H1 (cell line): Measurements from ENCODE around the gene OSBP2. TPM values are rescaled to one million over a fixed set of nuclear protein-coding genes. Genes with fewer than 3 reads are reported as not detected.

Experiments used
- ASH2L ChIP-seq: fragments of 200-600, 300-600 bp; sonication (generic); IDR thresholded peaks from one replicate; pipeline ENCODE4 v1.7.1; 2017; ENCODE audit warnings: low read length
- KDM5A ChIP-seq: fragments of 200-600 bp; IDR thresholded peaks from 2 replicates; pipeline ENCODE4 v1.7.1; 2012; ENCODE audit warnings: mild to moderate bottlenecking, low read length, inconsistent platforms, mixed read lengths
- NANOG ChIP-seq: IDR thresholded peaks from 2 replicates; pipeline ENCODE4 v1.6.1; 2011; ENCODE audit warnings: low read length, low read depth, mild to moderate bottlenecking, inconsistent platforms; ENCODE audit not compliant: insufficient read depth, poor library complexity, severe bottlenecking
- POLR2AphosphoS5 ChIP-seq: IDR thresholded peaks from 2 replicates; pipeline ENCODE4 v1.6.1; 2011; ENCODE audit warnings: low read depth, low read length
- RAD21 ChIP-seq, 2 experiments: IDR thresholded peaks in 1 of 2; conservative IDR thresholded peaks in 1 of 2; 2 replicates each; pipeline ENCODE4 v1.6.1; 2011; ENCODE audit warnings: low read depth in 2 of 2, low read length in 2 of 2, improper control_type of control experiment in 1 of 2, inconsistent platforms in 1 of 2, mild to moderate bottlenecking in 1 of 2, moderate library complexity in 1 of 2
- RNF2 ChIP-seq: fragments of 200-900, 300-1000 bp; sonication (generic); IDR thresholded peaks from 2 replicates; pipeline ENCODE4 v1.7.1; 2016; ENCODE audit warnings: borderline replicate concordance, low read depth, mild to moderate bottlenecking, antibody characterized with exemption, low read length; ENCODE audit not compliant: poor library complexity, severe bottlenecking; ENCODE audit errors: missing control alignments
- polyA plus RNA-seq, 7 experiments: library from polyadenylated mRNA; depleted of rRNA in 3 of 7; stranded (reverse) in 5 of 7; unstranded in 2 of 7; fragments of >200 nt in 5 of 7; fragments of 200-250 nt in 2 of 7; gene quantifications; 1 replicate in 5 of 7; 2 replicates in 1 of 7; 4 replicates in 1 of 7; pipeline versions ENCODE4 v1.2.1 to v1.2.3, GENCODE V29; 2011 to 2013; ENCODE audit warnings: missing spikeins in 2 of 7, mixed read lengths in 2 of 7
- total RNA-seq: library from RNA; stranded (reverse); fragmentation: NEBNext Ultra II Directional; extraction: Animal tissue kit (Norgen Biotek cat#: 25700); gene quantifications from 2 replicates; pipeline ENCODE4 v1.2.1, GENCODE V29; 2021
- TF ChIP-seq, protein P1 (sequence below): fragments of 300-600 bp; sonication (generic); IDR thresholded peaks from 2 replicates; pipeline ENCODE4 v1.7.1; 2012; ENCODE audit warnings: low read length, moderate library complexity, mild to moderate bottlenecking, inconsistent platforms; ENCODE audit not compliant: insufficient replicate concordance

The OSBP2 gene
- total and polyA plus RNA-seq, 2 of the 8 experiments (the other 6 are each of a cell fraction or from before 2014, with no cell fraction given), result 3.4 to 3.7 TPM

DNA sequence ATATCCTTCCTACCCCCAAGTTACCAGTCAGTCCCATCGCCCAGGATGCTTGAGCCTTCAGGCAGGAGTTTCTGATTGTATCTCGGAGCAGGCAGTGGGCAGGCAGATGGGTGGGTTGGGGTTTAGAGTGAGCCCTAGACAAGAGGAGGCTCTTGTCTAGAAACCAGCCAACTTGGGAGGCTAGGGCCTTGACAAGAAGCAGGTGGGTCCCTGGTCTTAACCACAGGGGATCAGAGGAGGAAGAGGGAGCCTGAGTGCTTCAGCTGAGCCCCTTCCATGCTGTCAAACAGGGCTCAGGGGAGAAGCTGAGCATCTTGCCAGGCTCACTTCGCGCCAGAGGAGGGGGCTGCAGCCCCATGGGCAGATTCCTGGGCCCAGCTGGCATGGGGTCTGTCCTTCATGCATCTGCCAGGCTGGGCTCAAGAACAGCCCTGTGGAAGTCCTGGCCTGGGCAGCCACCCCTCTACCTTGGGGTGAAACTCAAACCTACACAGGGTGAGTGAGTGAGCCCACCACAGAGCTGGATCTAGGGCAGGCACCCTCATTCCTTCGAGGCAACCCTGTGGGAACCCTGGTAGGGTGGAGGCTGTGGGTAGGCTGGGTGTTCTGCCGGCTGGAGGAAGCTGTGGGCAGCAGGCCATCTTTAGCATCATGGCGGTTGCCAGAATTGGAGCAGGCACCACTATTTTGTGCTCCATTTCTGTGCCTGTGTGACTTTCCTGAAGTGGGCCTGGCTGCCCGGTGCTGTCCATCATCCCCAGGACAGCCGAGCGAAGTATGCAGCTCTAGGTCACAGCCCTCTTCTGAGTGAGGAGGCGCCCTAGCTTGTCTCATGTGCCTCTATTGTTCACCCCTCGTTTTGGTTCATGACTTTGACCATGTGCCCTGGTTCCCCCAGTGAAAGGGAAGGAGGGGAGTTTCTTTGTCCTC lies 165.8 kb downstream of the OSBP2 start (continued):
- TF ChIP-seq, protein P1, sequence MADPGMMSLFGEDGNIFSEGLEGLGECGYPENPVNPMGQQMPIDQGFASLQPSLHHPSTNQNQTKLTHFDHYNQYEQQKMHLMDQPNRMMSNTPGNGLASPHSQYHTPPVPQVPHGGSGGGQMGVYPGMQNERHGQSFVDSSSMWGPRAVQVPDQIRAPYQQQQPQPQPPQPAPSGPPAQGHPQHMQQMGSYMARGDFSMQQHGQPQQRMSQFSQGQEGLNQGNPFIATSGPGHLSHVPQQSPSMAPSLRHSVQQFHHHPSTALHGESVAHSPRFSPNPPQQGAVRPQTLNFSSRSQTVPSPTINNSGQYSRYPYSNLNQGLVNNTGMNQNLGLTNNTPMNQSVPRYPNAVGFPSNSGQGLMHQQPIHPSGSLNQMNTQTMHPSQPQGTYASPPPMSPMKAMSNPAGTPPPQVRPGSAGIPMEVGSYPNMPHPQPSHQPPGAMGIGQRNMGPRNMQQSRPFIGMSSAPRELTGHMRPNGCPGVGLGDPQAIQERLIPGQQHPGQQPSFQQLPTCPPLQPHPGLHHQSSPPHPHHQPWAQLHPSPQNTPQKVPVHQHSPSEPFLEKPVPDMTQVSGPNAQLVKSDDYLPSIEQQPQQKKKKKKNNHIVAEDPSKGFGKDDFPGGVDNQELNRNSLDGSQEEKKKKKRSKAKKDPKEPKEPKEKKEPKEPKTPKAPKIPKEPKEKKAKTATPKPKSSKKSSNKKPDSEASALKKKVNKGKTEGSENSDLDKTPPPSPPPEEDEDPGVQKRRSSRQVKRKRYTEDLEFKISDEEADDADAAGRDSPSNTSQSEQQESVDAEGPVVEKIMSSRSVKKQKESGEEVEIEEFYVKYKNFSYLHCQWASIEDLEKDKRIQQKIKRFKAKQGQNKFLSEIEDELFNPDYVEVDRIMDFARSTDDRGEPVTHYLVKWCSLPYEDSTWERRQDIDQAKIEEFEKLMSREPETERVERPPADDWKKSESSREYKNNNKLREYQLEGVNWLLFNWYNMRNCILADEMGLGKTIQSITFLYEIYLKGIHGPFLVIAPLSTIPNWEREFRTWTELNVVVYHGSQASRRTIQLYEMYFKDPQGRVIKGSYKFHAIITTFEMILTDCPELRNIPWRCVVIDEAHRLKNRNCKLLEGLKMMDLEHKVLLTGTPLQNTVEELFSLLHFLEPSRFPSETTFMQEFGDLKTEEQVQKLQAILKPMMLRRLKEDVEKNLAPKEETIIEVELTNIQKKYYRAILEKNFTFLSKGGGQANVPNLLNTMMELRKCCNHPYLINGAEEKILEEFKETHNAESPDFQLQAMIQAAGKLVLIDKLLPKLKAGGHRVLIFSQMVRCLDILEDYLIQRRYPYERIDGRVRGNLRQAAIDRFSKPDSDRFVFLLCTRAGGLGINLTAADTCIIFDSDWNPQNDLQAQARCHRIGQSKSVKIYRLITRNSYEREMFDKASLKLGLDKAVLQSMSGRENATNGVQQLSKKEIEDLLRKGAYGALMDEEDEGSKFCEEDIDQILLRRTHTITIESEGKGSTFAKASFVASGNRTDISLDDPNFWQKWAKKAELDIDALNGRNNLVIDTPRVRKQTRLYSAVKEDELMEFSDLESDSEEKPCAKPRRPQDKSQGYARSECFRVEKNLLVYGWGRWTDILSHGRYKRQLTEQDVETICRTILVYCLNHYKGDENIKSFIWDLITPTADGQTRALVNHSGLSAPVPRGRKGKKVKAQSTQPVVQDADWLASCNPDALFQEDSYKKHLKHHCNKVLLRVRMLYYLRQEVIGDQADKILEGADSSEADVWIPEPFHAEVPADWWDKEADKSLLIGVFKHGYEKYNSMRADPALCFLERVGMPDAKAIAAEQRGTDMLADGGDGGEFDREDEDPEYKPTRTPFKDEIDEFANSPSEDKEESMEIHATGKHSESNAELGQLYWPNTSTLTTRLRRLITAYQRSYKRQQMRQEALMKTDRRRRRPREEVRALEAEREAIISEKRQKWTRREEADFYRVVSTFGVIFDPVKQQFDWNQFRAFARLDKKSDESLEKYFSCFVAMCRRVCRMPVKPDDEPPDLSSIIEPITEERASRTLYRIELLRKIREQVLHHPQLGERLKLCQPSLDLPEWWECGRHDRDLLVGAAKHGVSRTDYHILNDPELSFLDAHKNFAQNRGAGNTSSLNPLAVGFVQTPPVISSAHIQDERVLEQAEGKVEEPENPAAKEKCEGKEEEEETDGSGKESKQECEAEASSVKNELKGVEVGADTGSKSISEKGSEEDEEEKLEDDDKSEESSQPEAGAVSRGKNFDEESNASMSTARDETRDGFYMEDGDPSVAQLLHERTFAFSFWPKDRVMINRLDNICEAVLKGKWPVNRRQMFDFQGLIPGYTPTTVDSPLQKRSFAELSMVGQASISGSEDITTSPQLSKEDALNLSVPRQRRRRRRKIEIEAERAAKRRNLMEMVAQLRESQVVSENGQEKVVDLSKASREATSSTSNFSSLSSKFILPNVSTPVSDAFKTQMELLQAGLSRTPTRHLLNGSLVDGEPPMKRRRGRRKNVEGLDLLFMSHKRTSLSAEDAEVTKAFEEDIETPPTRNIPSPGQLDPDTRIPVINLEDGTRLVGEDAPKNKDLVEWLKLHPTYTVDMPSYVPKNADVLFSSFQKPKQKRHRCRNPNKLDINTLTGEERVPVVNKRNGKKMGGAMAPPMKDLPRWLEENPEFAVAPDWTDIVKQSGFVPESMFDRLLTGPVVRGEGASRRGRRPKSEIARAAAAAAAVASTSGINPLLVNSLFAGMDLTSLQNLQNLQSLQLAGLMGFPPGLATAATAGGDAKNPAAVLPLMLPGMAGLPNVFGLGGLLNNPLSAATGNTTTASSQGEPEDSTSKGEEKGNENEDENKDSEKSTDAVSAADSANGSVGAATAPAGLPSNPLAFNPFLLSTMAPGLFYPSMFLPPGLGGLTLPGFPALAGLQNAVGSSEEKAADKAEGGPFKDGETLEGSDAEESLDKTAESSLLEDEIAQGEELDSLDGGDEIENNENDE, result no peak
- TF ChIP-seq RAD21 (IDR thresholded peaks at IDR 0.05 in 1 of 2, conservative IDR thresholded peaks at IDR 0.05 in 1 of 2; ENCODE audit: low read depth in 2 of 2, low read length in 2 of 2) (no peak), NANOG (no peak), POLR2AphosphoS5 (no peak), RNF2 (no peak), ASH2L (no peak), KDM5A (no peak)
